ENCODE data around the gene SAP30BP.

The SAP30BP gene

GRCh38 chr17:75739174-75739573 is 72.0 kb downstream of the SAP30BP start:
- DNase-seq (ENCODE audit: low read depth in 2 of 2): no peak

GRCh38 chr17:75739801-75740200 is 72.7 kb downstream of the SAP30BP start:
- DNase-seq (ENCODE audit: low read depth in 2 of 2): no peak

GRCh38 chr17:75740215-75740614 is 73.1 kb downstream of the SAP30BP start:
- DNase-seq (ENCODE audit: low read depth in 2 of 2): no peak

- no peak for DNase-seq (ENCODE audit: low read depth in 2 of 2)
These were observed 73.5 kb downstream of the SAP30BP start for GRCh38 chr17:75740631-75741077.

GRCh38 chr17:75742337-75742736 is 75.2 kb downstream of the SAP30BP start:
- DNase-seq (ENCODE audit: low read depth in 2 of 2): no peak

- DNase-seq (ENCODE audit: low read depth in 2 of 2): no peak
These were observed 76.6 kb downstream of the SAP30BP start for GRCh38 chr17:75743625-75744206.

GRCh38 chr17:75748706-75749105 is 81.6 kb downstream of the SAP30BP start:
- DNase-seq (ENCODE audit: low read depth in 2 of 2): no peak

GRCh38 chr17:75749545-75750389 is 82.6 kb downstream of the SAP30BP start:
- DNase-seq (ENCODE audit: low read depth in 2 of 2): peak; percentile 74 to 81

- no peak for DNase-seq (ENCODE audit: low read depth in 2 of 2)
These were observed 83.7 kb downstream of the SAP30BP start for GRCh38 chr17:75750661-75751423.

- DNase-seq (ENCODE audit: low read depth in 2 of 2): no peak
These were observed 84.7 kb downstream of the SAP30BP start for GRCh38 chr17:75751676-75752404.

GRCh38 chr17:75752405-75752709 is 85.2 kb downstream of the SAP30BP start:
- DNase-seq (ENCODE audit: low read depth in 2 of 2): no peak

- no peak for DNase-seq (ENCODE audit: low read depth in 2 of 2)
These were observed 85.8 kb downstream of the SAP30BP start for GRCh38 chr17:75752802-75753513.

GRCh38 chr17:75753514-75754377 is 86.6 kb downstream of the SAP30BP start:
- DNase-seq (ENCODE audit: low read depth in 2 of 2): peak; percentile 41 to 55

- no peak for DNase-seq (ENCODE audit: low read depth in 2 of 2)
These were observed 87.5 kb downstream of the SAP30BP start for GRCh38 chr17:75754378-75755204.

GRCh38 chr17:75755205-75755901 is 88.2 kb downstream of the SAP30BP start:
- no peak for DNase-seq (ENCODE audit: low read depth in 2 of 2)

- no peak for DNase-seq (ENCODE audit: low read depth in 2 of 2)
These were observed 88.9 kb downstream of the SAP30BP start for GRCh38 chr17:75755990-75756389.

- no peak for DNase-seq (ENCODE audit: low read depth in 2 of 2)
These were observed 89.4 kb downstream of the SAP30BP start for GRCh38 chr17:75756451-75757085.

- no peak for DNase-seq (ENCODE audit: low read depth in 2 of 2)
These were observed 90.0 kb downstream of the SAP30BP start for GRCh38 chr17:75757086-75757681.

Data from activated CD8-positive, alpha-beta memory T cell treated with anti-CD3 and anti-CD28 coated beads for 4 hours (primary cell).